Activated naive CD8-positive, alpha-beta T cell treated with anti-CD3 and anti-CD28 coated beads, Interleukin-2, amount 10 ng/mL, durations not matched to agents 7 days and 5 days (primary cell): ENCODE measurements around the gene SAMD13. TPM values are rescaled to one million over a fixed set of nuclear protein-coding genes. Genes with fewer than 3 reads are reported as not detected.

ENCODE experiments used
- ATAC-seq: fragments of 150-1000 bp; cut with Tn5 transposase; one replicate; pipeline ENCODE4 v1.10.0; 2021; ENCODE audit warnings: low read depth, moderate library complexity
- POLR2A ChIA-PET: fragments of 350-600 bp; sonication (Branson Sonifier 250); formaldehyde crosslinking; loops from one replicate; lab custom pipeline; 2021; ENCODE audit warnings: antibody characterized with exemption; lab: Charles Lee
- DNase-seq: peaks from one replicate; pipeline ENCODE4 v3.0.0; 2021
- H3K27ac Mint-ChIP-seq: one replicate; pipeline ENCODE4 v1.8.0; 2022; ENCODE audit warnings: mild to moderate bottlenecking, mixed read lengths
- H3K27me3 Mint-ChIP-seq: one replicate; pipeline ENCODE4 v1.8.0; 2022; ENCODE audit warnings: mild to moderate bottlenecking, moderate library complexity, mixed read lengths
- H3K36me3 Mint-ChIP-seq: one replicate; pipeline ENCODE4 v1.8.0; 2021; ENCODE audit warnings: mild to moderate bottlenecking, mixed read lengths
- H3K4me1 Mint-ChIP-seq: one replicate; pipeline ENCODE4 v1.8.0; 2021; ENCODE audit warnings: mixed read lengths
- H3K4me3 Mint-ChIP-seq: one replicate; pipeline ENCODE4 v1.8.0; 2022; ENCODE audit warnings: mild to moderate bottlenecking, moderate library complexity, mixed read lengths
- H3K9me3 Mint-ChIP-seq: one replicate; pipeline ENCODE4 v1.8.0; 2021; ENCODE audit warnings: mixed read lengths
- total RNA-seq, 2 experiments: library from RNA; stranded (reverse); gene quantifications; one replicate each; pipeline ENCODE4 v1.2.3, GENCODE V29; 2021

The SAMD13 gene
- total RNA-seq: 1 to 10 TPM in 1 of 2 experiments, under 1 TPM in 1; 0.77 to 1.2 TPM

GRCh38 chr1:84301004-84301784 lies at the start of gene SAMD13:
TSS of gene SAMD13 (plus strand) at chr1:84301708. CDS start at chr1:84303235, 1,527 bp downstream.
- Mint-ChIP-seq H3K9me3 (no peaks in the 10 kb centered on the region), H3K4me1 (peaks cover 35% of the 10 kb centered on the region), H3K27ac (peak within 1 kb of the TSS; percentile 79), H3K27me3 (peaks cover 5% of the 10 kb centered on the region), H3K36me3 (peaks cover 3% of the 10 kb centered on the region), H3K4me3 (peak within 1 kb of the TSS; percentile 88)
- POLR2A ChIA-PET: interaction anchor here (0.7 to 3.4 kb wide), 2 partner anchors 157 to 205 kb away, joined by 3 to 21 read pairs; partner anchors contain the start of genes GNG5, PRKACB and SPATA1
- peak; percentile 18 for ATAC-seq
- no peak for DNase-seq

DNA sequence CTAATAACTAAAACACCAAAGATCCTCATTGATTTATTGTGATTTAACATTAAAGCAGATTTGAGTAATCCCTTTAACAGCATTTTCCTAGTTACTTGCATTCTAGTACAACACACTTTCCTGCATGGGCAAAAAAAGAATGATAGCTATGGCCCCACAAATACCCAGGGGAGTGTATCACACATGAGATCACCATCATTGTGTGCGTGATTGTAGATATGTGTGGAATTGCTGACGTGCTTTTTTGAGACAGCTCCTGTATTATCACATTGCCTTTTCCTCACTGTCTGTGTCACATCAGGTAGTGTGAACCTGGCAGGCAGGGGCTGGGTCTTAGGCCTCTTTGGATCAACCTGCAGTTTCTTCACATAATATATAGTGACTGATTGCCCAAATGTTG lies 48.5 kb upstream of the SAMD13 start:
- H3K9me3 Mint-ChIP-seq: peaks cover 6% of the 10 kb centered on the region
- no peak overlapping the region for H3K4me3 Mint-ChIP-seq
- H3K36me3 Mint-ChIP-seq: no peaks in the 10 kb centered on the region
- POLR2A ChIA-PET: no interaction called here
- H3K27ac Mint-ChIP-seq: no peak overlapping the region
- no peaks in the 10 kb centered on the region for H3K4me1 Mint-ChIP-seq
- DNase-seq: no peak
- ATAC-seq: no peak
- peaks cover 2% of the 10 kb centered on the region for H3K27me3 Mint-ChIP-seq

DNA sequence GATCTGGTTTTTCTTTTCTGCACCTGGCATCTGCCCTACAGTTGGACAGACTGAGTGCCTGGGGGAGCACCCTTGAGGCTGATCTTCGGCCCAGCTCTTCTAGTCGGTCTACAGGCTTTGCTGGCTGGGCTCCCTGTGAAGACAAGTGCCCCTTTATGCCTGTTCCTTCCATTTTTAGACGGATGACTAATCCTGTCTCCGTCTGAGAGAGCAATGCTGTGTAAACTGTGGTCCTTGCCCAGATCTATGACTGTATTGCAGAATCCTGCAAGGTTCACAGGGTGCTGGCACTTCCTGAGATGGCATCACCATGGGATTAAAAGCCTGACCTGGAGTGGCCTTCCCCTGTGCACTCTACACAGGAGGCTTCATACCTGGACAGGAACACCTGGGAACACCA lies 47.6 kb upstream of the SAMD13 start:
- H3K4me3 Mint-ChIP-seq: no peak overlapping the region
- no peak for DNase-seq
- peaks cover 6% of the 10 kb centered on the region for H3K9me3 Mint-ChIP-seq
- no peak overlapping the region for H3K27ac Mint-ChIP-seq
- ATAC-seq: no peak
- H3K27me3 Mint-ChIP-seq: peaks cover 2% of the 10 kb centered on the region
- POLR2A ChIA-PET: no interaction called here
- H3K36me3 Mint-ChIP-seq: no peaks in the 10 kb centered on the region
- no peaks in the 10 kb centered on the region for H3K4me1 Mint-ChIP-seq

GRCh38 chr1:84254703-84255238 lies 46.7 kb upstream of the SAMD13 start:
- Mint-ChIP-seq H3K27me3 (no peaks in the 10 kb centered on the region), H3K27ac (no peak overlapping the region), H3K36me3 (no peaks in the 10 kb centered on the region), H3K4me1 (no peaks in the 10 kb centered on the region), H3K9me3 (peaks cover 3% of the 10 kb centered on the region), H3K4me3 (no peak overlapping the region)
- ATAC-seq: no peak
- POLR2A ChIA-PET: no interaction called here
- no peak for DNase-seq

GRCh38 chr1:84255582-84255981 lies 45.9 kb upstream of the SAMD13 start:
- no peak for DNase-seq
- ATAC-seq: no peak
- Mint-ChIP-seq H3K27me3 (no peaks in the 10 kb centered on the region), H3K27ac (no peak overlapping the region), H3K36me3 (no peaks in the 10 kb centered on the region), H3K4me3 (no peak overlapping the region), H3K9me3 (no peaks in the 10 kb centered on the region), H3K4me1 (no peaks in the 10 kb centered on the region)
- POLR2A ChIA-PET: no interaction called here

- no peaks in the 10 kb centered on the region for H3K4me1 Mint-ChIP-seq
- no peaks in the 10 kb centered on the region for H3K36me3 Mint-ChIP-seq
- no peak for DNase-seq
- no peak overlapping the region for H3K27ac Mint-ChIP-seq
- H3K27me3 Mint-ChIP-seq: no peaks in the 10 kb centered on the region
- no peak overlapping the region for H3K4me3 Mint-ChIP-seq
- POLR2A ChIA-PET: no interaction called here
- no peak for ATAC-seq
- H3K9me3 Mint-ChIP-seq: no peaks in the 10 kb centered on the region
These were observed 43.9 kb upstream of the SAMD13 start for GRCh38 chr1:84257617-84258016.

GRCh38 chr1:84259376-84259775 lies 42.1 kb upstream of the SAMD13 start:
- Mint-ChIP-seq H3K27ac (no peak overlapping the region), H3K27me3 (no peaks in the 10 kb centered on the region), H3K9me3 (no peaks in the 10 kb centered on the region), H3K4me1 (no peaks in the 10 kb centered on the region), H3K36me3 (no peaks in the 10 kb centered on the region), H3K4me3 (no peak overlapping the region)
- DNase-seq: no peak
- POLR2A ChIA-PET: no interaction called here
- no peak for ATAC-seq

DNA sequence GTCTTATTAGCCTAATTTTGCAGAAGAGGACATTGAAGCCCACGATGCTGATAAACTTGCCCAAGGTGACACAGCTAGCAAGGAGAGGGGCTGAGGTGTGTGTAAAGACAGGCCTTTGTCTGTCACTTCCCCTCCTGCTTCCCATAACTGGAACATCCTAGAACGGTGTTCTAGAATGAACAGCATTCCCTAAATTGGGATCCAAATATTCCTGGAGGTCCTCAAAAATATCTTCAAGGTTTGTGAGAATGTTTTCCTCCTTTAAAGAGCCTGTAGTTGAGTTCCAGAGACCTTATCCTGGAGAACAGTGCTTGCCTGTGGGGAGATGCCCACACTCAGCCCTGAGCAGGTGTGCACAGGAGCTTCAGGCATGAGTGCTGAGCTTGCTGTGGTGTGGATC lies 41.5 kb upstream of the SAMD13 start:
- H3K27ac Mint-ChIP-seq: no peak overlapping the region
- no peaks in the 10 kb centered on the region for H3K36me3 Mint-ChIP-seq
- POLR2A ChIA-PET: no interaction called here
- DNase-seq (no peak), ATAC-seq (no peak)
- no peak overlapping the region for H3K4me3 Mint-ChIP-seq
- no peaks in the 10 kb centered on the region for H3K9me3 Mint-ChIP-seq
- H3K4me1 Mint-ChIP-seq: no peaks in the 10 kb centered on the region
- H3K27me3 Mint-ChIP-seq: no peaks in the 10 kb centered on the region

GRCh38 chr1:84260852-84261518 lies 40.5 kb upstream of the SAMD13 start:
- POLR2A ChIA-PET: no interaction called here
- H3K4me1 Mint-ChIP-seq: no peaks in the 10 kb centered on the region
- H3K9me3 Mint-ChIP-seq: no peaks in the 10 kb centered on the region
- no peak for ATAC-seq
- no peak overlapping the region for H3K4me3 Mint-ChIP-seq
- H3K27ac Mint-ChIP-seq: no peak overlapping the region
- H3K27me3 Mint-ChIP-seq: no peaks in the 10 kb centered on the region
- DNase-seq: no peak
- no peaks in the 10 kb centered on the region for H3K36me3 Mint-ChIP-seq

GRCh38 chr1:84264961-84265360 lies 36.5 kb upstream of the SAMD13 start:
- POLR2A ChIA-PET: no interaction called here
- no peak overlapping the region for H3K27ac Mint-ChIP-seq
- H3K4me3 Mint-ChIP-seq: no peak overlapping the region
- ATAC-seq (no peak), DNase-seq (no peak)
- H3K4me1 Mint-ChIP-seq: no peaks in the 10 kb centered on the region
- H3K9me3 Mint-ChIP-seq: peaks cover 2% of the 10 kb centered on the region
- no peaks in the 10 kb centered on the region for H3K27me3 Mint-ChIP-seq
- H3K36me3 Mint-ChIP-seq: peaks cover 2% of the 10 kb centered on the region

DNA sequence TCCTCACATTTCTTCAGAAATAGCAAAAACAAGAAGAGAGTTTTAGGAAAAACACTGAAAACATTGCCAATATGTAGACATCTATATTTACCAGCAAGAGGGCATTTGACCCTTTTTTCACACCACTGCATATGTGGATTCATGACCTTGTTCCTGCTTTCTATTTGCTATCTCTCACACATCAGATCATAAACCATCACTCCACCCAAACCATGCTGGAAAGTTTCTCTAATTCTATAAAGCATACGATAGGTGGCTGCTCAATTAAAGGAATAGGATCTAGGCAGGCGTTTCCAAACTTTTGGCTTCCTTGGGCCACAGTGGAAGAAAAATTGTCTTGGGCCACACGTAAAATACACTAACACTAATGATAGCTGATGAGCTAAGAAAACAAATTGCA lies 35.6 kb upstream of the SAMD13 start:
- ATAC-seq: no peak
- H3K27ac Mint-ChIP-seq: no peak overlapping the region
- H3K36me3 Mint-ChIP-seq: peaks cover 3% of the 10 kb centered on the region
- no peaks in the 10 kb centered on the region for H3K4me1 Mint-ChIP-seq
- DNase-seq: no peak
- H3K9me3 Mint-ChIP-seq: peaks cover 3% of the 10 kb centered on the region
- H3K4me3 Mint-ChIP-seq: no peak overlapping the region
- POLR2A ChIA-PET: no interaction called here
- H3K27me3 Mint-ChIP-seq: no peaks in the 10 kb centered on the region

GRCh38 chr1:84266748-84267147 lies 34.8 kb upstream of the SAMD13 start:
- H3K9me3 Mint-ChIP-seq: peaks cover 3% of the 10 kb centered on the region
- H3K36me3 Mint-ChIP-seq: peaks cover 3% of the 10 kb centered on the region
- ATAC-seq (no peak), DNase-seq (no peak)
- no peaks in the 10 kb centered on the region for H3K27me3 Mint-ChIP-seq
- H3K4me3 Mint-ChIP-seq: no peak overlapping the region
- POLR2A ChIA-PET: no interaction called here
- H3K27ac Mint-ChIP-seq: no peak overlapping the region
- peaks cover 3% of the 10 kb centered on the region for H3K4me1 Mint-ChIP-seq

DNA sequence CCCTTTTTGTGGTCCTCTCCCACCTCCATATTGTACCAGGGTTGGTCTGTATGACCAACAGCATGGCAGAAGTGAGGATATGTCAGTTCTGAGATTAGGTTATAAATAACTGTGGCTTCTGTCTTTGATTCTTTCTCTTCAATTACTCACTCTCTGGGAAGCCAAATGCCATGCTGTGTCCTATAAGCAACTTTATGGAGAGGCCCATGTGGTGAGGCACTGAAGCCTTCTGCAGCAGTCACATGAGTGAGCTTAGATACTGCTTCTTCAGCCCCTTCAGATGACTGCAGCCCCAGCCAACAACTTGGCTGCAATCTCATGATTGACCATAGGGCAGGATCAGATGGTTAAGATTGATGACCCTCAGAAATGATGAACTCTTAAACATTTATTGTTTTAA lies 34.0 kb upstream of the SAMD13 start:
- POLR2A ChIA-PET: no interaction called here
- peaks cover 3% of the 10 kb centered on the region for H3K4me1 Mint-ChIP-seq
- H3K36me3 Mint-ChIP-seq: peaks cover 3% of the 10 kb centered on the region
- H3K27ac Mint-ChIP-seq: no peak overlapping the region
- DNase-seq (no peak), ATAC-seq (no peak)
- H3K9me3 Mint-ChIP-seq: peaks cover 3% of the 10 kb centered on the region
- no peaks in the 10 kb centered on the region for H3K27me3 Mint-ChIP-seq
- H3K4me3 Mint-ChIP-seq: no peak overlapping the region

GRCh38 chr1:84268346-84268745 lies 33.2 kb upstream of the SAMD13 start:
- Mint-ChIP-seq H3K27ac (no peak overlapping the region), H3K36me3 (peaks cover 3% of the 10 kb centered on the region), H3K4me3 (no peak overlapping the region), H3K27me3 (no peaks in the 10 kb centered on the region), H3K4me1 (peaks cover 3% of the 10 kb centered on the region), H3K9me3 (peaks cover 3% of the 10 kb centered on the region)
- DNase-seq: no peak
- no peak for ATAC-seq
- POLR2A ChIA-PET: no interaction called here
